Measurements from ENCODE around the gene PLK3. TPM values are rescaled to one million over a fixed set of nuclear protein-coding genes. Genes with fewer than 3 reads are reported as not detected.
A peak's percentile ranks its signal among the peaks of the same experiment; 100 is the strongest.
"Not testable (repeated sequence)": the region's sequence is repeated elsewhere in the genome, so short reads cannot be mapped to it uniquely, and the experiment has no call there.

The PLK3 gene
- polyA plus RNA-seq, 2 donors = 23.1 to 58.1 TPM

- Histone ChIP-seq H3K36me3 (ENCODE audit: control insufficient read depth in 2 of 2, insufficient read depth in 2 of 2, low read length in 1 of 2) (peaks cover 2 to 24% of the 10 kb centered on the region in 2 donors), H3K4me1 (ENCODE audit: control insufficient read depth in 2 of 2, insufficient read depth in 2 of 2, low read length in 1 of 2) (peaks cover 17 to 50% of the 10 kb centered on the region in 2 donors), H3K27ac (ENCODE audit: low read depth in 2 of 2, low read length in 1 of 2) (peak overlapping the region; percentile 99 to 100), H3K9me3 (ENCODE audit: control insufficient read depth in 2 of 2, insufficient read depth in 1 of 2, low read depth in 1 of 2, low read length in 1 of 2) (no peaks in the 10 kb centered on the region), H3K27me3 (ENCODE audit: control insufficient read depth in 1 of 2, insufficient read depth in 2 of 2, low read length in 2 of 2) (no peaks in the 10 kb centered on the region), H3K4me3 (ENCODE audit: low read depth in 1 of 2, low read length in 2 of 2) (no peak overlapping the region)
- 38 to 43% methylated on average over 6 of the region's 6 CpGs for WGBS, 2 donors
These were observed 9.1 kb downstream of the PLK3 start for GRCh38 chr1:44808938-44809917.

GRCh38 chr1:44810101-44810761, 10.1 kb downstream of the PLK3 start:
- H3K4me3 ChIP-seq (ENCODE audit: low read depth in 1 of 2, low read length in 2 of 2) = no peak overlapping the region
- H3K4me1 ChIP-seq (ENCODE audit: control insufficient read depth in 2 of 2, insufficient read depth in 2 of 2, low read length in 1 of 2) = peaks cover 17 to 50% of the 10 kb centered on the region in 2 donors
- WGBS, 2 donors = 28 to 42% methylated on average over 12 of the region's 12 CpGs

GRCh38 chr1:44810762-44811105, 10.6 kb downstream of the PLK3 start:
- H3K27me3 ChIP-seq (ENCODE audit: control insufficient read depth in 1 of 2, insufficient read depth in 2 of 2, low read length in 2 of 2); H3K9me3 ChIP-seq (ENCODE audit: control insufficient read depth in 2 of 2, insufficient read depth in 1 of 2, low read depth in 1 of 2, low read length in 1 of 2); H3K4me3 ChIP-seq (ENCODE audit: low read depth in 1 of 2, low read length in 2 of 2): not testable (repeated sequence)
- Histone ChIP-seq H3K27ac (ENCODE audit: low read depth in 2 of 2, low read length in 1 of 2) (peak overlapping the region; percentile 99 to 100), H3K36me3 (ENCODE audit: control insufficient read depth in 2 of 2, insufficient read depth in 2 of 2, low read length in 1 of 2) (peaks cover 0 to 15% of the 10 kb centered on the region in 2 donors), H3K4me1 (ENCODE audit: control insufficient read depth in 2 of 2, insufficient read depth in 2 of 2, low read length in 1 of 2) (peaks cover 17 to 50% of the 10 kb centered on the region in 2 donors)
- 82 to 90% methylated on average over 4 of the region's 4 CpGs for WGBS, 2 donors

More at GRCh38 chr1:44810101-44810761, 10.1 kb downstream of the PLK3 start:
- H3K27me3 ChIP-seq (ENCODE audit: control insufficient read depth in 1 of 2, insufficient read depth in 2 of 2, low read length in 2 of 2) = no peaks in the 10 kb centered on the region
- no peaks in the 10 kb centered on the region for H3K9me3 ChIP-seq (ENCODE audit: control insufficient read depth in 2 of 2, insufficient read depth in 1 of 2, low read depth in 1 of 2, low read length in 1 of 2)
- peaks cover 0 to 18% of the 10 kb centered on the region in 2 donors for H3K36me3 ChIP-seq (ENCODE audit: control insufficient read depth in 2 of 2, insufficient read depth in 2 of 2, low read length in 1 of 2)
- peak overlapping the region; percentile 99 to 100 for H3K27ac ChIP-seq (ENCODE audit: low read depth in 2 of 2, low read length in 1 of 2)

GRCh38 chr1:44811234-44811633, 11.1 kb downstream of the PLK3 start:
- Histone ChIP-seq H3K9me3 (ENCODE audit: control insufficient read depth in 2 of 2, insufficient read depth in 1 of 2, low read depth in 1 of 2, low read length in 1 of 2) (no peaks in the 10 kb centered on the region), H3K27me3 (ENCODE audit: control insufficient read depth in 1 of 2, insufficient read depth in 2 of 2, low read length in 2 of 2) (no peaks in the 10 kb centered on the region), H3K4me1 (ENCODE audit: control insufficient read depth in 2 of 2, insufficient read depth in 2 of 2, low read length in 1 of 2) (peaks cover 17 to 46% of the 10 kb centered on the region in 2 donors), H3K4me3 (ENCODE audit: low read depth in 1 of 2, low read length in 2 of 2) (no peak overlapping the region), H3K36me3 (ENCODE audit: control insufficient read depth in 2 of 2, insufficient read depth in 2 of 2, low read length in 1 of 2) (peaks cover 0 to 10% of the 10 kb centered on the region in 2 donors), H3K27ac (ENCODE audit: low read depth in 2 of 2, low read length in 1 of 2) (no peak overlapping the region)
- 75 to 83% methylated on average over 8 of the region's 8 CpGs for WGBS, 2 donors

- Histone ChIP-seq H3K4me1 (ENCODE audit: control insufficient read depth in 2 of 2, insufficient read depth in 2 of 2, low read length in 1 of 2) (peaks cover 17 to 29% of the 10 kb centered on the region in 2 donors), H3K9me3 (ENCODE audit: control insufficient read depth in 2 of 2, insufficient read depth in 1 of 2, low read depth in 1 of 2, low read length in 1 of 2) (no peaks in the 10 kb centered on the region), H3K27ac (ENCODE audit: low read depth in 2 of 2, low read length in 1 of 2) (peak overlapping the region; percentile 81 to 88), H3K36me3 (ENCODE audit: control insufficient read depth in 2 of 2, insufficient read depth in 2 of 2, low read length in 1 of 2) (peaks cover 0 to 10% of the 10 kb centered on the region in 2 donors), H3K4me3 (ENCODE audit: low read depth in 1 of 2, low read length in 2 of 2) (peak overlapping the region; percentile 5 to 49), H3K27me3 (ENCODE audit: control insufficient read depth in 1 of 2, insufficient read depth in 2 of 2, low read length in 2 of 2) (no peaks in the 10 kb centered on the region)
- 57 to 72% methylated on average over 46 to 48 of the region's 48 CpGs for WGBS, 2 donors
These were observed 12.8 kb downstream of the PLK3 start for GRCh38 chr1:44812822-44813543.

GRCh38 chr1:44815926-44816325, 15.7 kb downstream of the PLK3 start:
- not testable (repeated sequence) for H3K36me3 ChIP-seq (ENCODE audit: control insufficient read depth in 2 of 2, insufficient read depth in 2 of 2, low read length in 1 of 2); H3K27me3 ChIP-seq (ENCODE audit: control insufficient read depth in 1 of 2, insufficient read depth in 2 of 2, low read length in 2 of 2); H3K4me3 ChIP-seq (ENCODE audit: low read depth in 1 of 2, low read length in 2 of 2); H3K9me3 ChIP-seq (ENCODE audit: control insufficient read depth in 2 of 2, insufficient read depth in 1 of 2, low read depth in 1 of 2, low read length in 1 of 2); H3K27ac ChIP-seq (ENCODE audit: low read depth in 2 of 2, low read length in 1 of 2); H3K4me1 ChIP-seq (ENCODE audit: control insufficient read depth in 2 of 2, insufficient read depth in 2 of 2, low read length in 1 of 2)
- 92% methylated on average over 9 of the region's 9 CpGs for WGBS, 2 donors

- Histone ChIP-seq H3K4me3 (ENCODE audit: low read depth in 1 of 2, low read length in 2 of 2) (no peak overlapping the region), H3K4me1 (ENCODE audit: control insufficient read depth in 2 of 2, insufficient read depth in 2 of 2, low read length in 1 of 2) (peaks cover 0 to 11% of the 10 kb centered on the region in 2 donors), H3K36me3 (ENCODE audit: control insufficient read depth in 2 of 2, insufficient read depth in 2 of 2, low read length in 1 of 2) (peaks cover 0 to 5% of the 10 kb centered on the region in 2 donors), H3K27me3 (ENCODE audit: control insufficient read depth in 1 of 2, insufficient read depth in 2 of 2, low read length in 2 of 2) (no peaks in the 10 kb centered on the region), H3K27ac (ENCODE audit: low read depth in 2 of 2, low read length in 1 of 2) (no peak overlapping the region), H3K9me3 (ENCODE audit: control insufficient read depth in 2 of 2, insufficient read depth in 1 of 2, low read depth in 1 of 2, low read length in 1 of 2) (no peaks in the 10 kb centered on the region)
- 75 to 76% methylated on average over 2 of the region's 2 CpGs for WGBS, 2 donors
These were observed 17.1 kb downstream of the PLK3 start for GRCh38 chr1:44817307-44817706.

- H3K27me3 ChIP-seq (ENCODE audit: control insufficient read depth in 1 of 2, insufficient read depth in 2 of 2, low read length in 2 of 2) = no peaks in the 10 kb centered on the region
- H3K4me1 ChIP-seq (ENCODE audit: control insufficient read depth in 2 of 2, insufficient read depth in 2 of 2, low read length in 1 of 2) = peaks cover 0 to 10% of the 10 kb centered on the region in 2 donors
- no peak overlapping the region for H3K27ac ChIP-seq (ENCODE audit: low read depth in 2 of 2, low read length in 1 of 2)
- peaks cover 0 to 3% of the 10 kb centered on the region in 2 donors for H3K36me3 ChIP-seq (ENCODE audit: control insufficient read depth in 2 of 2, insufficient read depth in 2 of 2, low read length in 1 of 2)
- no peak overlapping the region for H3K4me3 ChIP-seq (ENCODE audit: low read depth in 1 of 2, low read length in 2 of 2)
- no peaks in the 10 kb centered on the region for H3K9me3 ChIP-seq (ENCODE audit: control insufficient read depth in 2 of 2, insufficient read depth in 1 of 2, low read depth in 1 of 2, low read length in 1 of 2)
- WGBS, 2 donors = 95 to 96% methylated on average over 11 of the region's 11 CpGs
These were observed 17.8 kb downstream of the PLK3 start for GRCh38 chr1:44817771-44818495.

GRCh38 chr1:44819196-44819607, 19.0 kb downstream of the PLK3 start:
- peaks cover 0 to 6% of the 10 kb centered on the region in 2 donors for H3K4me1 ChIP-seq (ENCODE audit: control insufficient read depth in 2 of 2, insufficient read depth in 2 of 2, low read length in 1 of 2)
- H3K4me3 ChIP-seq (ENCODE audit: low read depth in 1 of 2, low read length in 2 of 2) = peak overlapping the region in 1 of 2 donors; percentile 64
- H3K9me3 ChIP-seq (ENCODE audit: control insufficient read depth in 2 of 2, insufficient read depth in 1 of 2, low read depth in 1 of 2, low read length in 1 of 2) = no peaks in the 10 kb centered on the region
- 1% methylated on average over 13 of the region's 13 CpGs for WGBS, 2 donors
- no peaks in the 10 kb centered on the region for H3K27me3 ChIP-seq (ENCODE audit: control insufficient read depth in 1 of 2, insufficient read depth in 2 of 2, low read length in 2 of 2)
- H3K36me3 ChIP-seq (ENCODE audit: control insufficient read depth in 2 of 2, insufficient read depth in 2 of 2, low read length in 1 of 2) = peaks cover 0 to 2% of the 10 kb centered on the region in 2 donors
- peak overlapping the region; percentile 90 to 93 for H3K27ac ChIP-seq (ENCODE audit: low read depth in 2 of 2, low read length in 1 of 2)
